ENCODE data around the gene WWC1.
"Not testable (repeated sequence)": the region's sequence is repeated elsewhere in the genome, so short reads cannot be mapped to it uniquely, and the experiment has no call there.

The WWC1 gene

GRCh38 chr5:168285696-168286095 lies 5.7 kb upstream of the WWC1 start:
- Histone ChIP-seq H3K9me3 (replicated peaks; ENCODE audit: insufficient read depth, low read length) (no peaks in the 10 kb centered on the region), H3K36me3 (replicated peaks; ENCODE audit: insufficient read depth, low read length) (no peaks in the 10 kb centered on the region), H4K20me1 (ENCODE audit: insufficient read depth, low read length) (no peaks in the 10 kb centered on the region), H3K4me2 (ENCODE audit: low read depth, low read length) (no peak overlapping the region), H3K27ac (ENCODE audit: low read length) (no peak overlapping the region), H3K4me3 (ENCODE audit: low read length) (no peak overlapping the region), H3F3A (ENCODE audit: insufficient read depth, low read length) (peaks cover 2% of the 10 kb centered on the region; the same call in 1 of the 2 replicates), H3K9ac (ENCODE audit: low read length) (no peak overlapping the region), H3K79me2 (ENCODE audit: low read length) (no peaks in the 10 kb centered on the region), H3K9me2 (replicated peaks; ENCODE audit: insufficient read depth, low read length) (no peaks in the 10 kb centered on the region), H3K27me3 (replicated peaks; ENCODE audit: insufficient read depth, low read length) (no peaks in the 10 kb centered on the region), H2AFZ (ENCODE audit: low read length) (no peak overlapping the region), H3K4me1 (ENCODE audit: low read length) (peaks cover 4% of the 10 kb centered on the region; the same call in 1 of the 2 replicates)
- TF ChIP-seq, protein P1, sequence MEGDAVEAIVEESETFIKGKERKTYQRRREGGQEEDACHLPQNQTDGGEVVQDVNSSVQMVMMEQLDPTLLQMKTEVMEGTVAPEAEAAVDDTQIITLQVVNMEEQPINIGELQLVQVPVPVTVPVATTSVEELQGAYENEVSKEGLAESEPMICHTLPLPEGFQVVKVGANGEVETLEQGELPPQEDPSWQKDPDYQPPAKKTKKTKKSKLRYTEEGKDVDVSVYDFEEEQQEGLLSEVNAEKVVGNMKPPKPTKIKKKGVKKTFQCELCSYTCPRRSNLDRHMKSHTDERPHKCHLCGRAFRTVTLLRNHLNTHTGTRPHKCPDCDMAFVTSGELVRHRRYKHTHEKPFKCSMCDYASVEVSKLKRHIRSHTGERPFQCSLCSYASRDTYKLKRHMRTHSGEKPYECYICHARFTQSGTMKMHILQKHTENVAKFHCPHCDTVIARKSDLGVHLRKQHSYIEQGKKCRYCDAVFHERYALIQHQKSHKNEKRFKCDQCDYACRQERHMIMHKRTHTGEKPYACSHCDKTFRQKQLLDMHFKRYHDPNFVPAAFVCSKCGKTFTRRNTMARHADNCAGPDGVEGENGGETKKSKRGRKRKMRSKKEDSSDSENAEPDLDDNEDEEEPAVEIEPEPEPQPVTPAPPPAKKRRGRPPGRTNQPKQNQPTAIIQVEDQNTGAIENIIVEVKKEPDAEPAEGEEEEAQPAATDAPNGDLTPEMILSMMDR (IDR thresholded peaks at IDR 0.05; ENCODE audit: low read length), result no peak
- TF ChIP-seq EZH2phosphoT487 (IDR thresholded peaks at IDR 0.05; ENCODE audit: low read length) (no peak), EZH2 (optimal IDR thresholded peaks at IDR 0.05; ENCODE audit: low read depth, low read length) (no peak)
- DNase-seq, result no peak

DNA sequence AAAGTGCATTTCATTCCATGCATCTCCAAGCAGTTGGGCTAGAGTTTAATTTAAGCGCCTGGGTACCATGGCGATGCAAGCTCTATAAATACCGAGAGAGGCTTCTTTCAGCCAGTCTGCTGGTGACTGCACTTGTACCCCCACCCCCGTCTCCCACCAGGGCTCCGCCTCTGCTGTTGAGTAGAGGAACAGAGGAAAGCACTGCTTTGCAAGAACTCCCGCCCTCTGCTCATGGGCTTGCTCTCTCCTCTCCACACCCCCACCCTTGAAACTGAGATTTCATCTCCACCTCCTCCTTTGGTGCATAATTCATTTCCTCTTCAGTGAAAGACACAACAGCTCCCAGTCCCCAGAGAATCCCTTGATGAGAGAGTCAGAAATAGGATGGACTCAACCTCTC lies 5.1 kb upstream of the WWC1 start:
- H3K4me1 ChIP-seq (ENCODE audit: low read length), result peaks cover 8% of the 10 kb centered on the region
- no peaks in the 10 kb centered on the region for H3K27me3 ChIP-seq (replicated peaks; ENCODE audit: insufficient read depth, low read length)
- H3K9ac ChIP-seq (ENCODE audit: low read length), result no peak overlapping the region
- no peak overlapping the region for H3K4me2 ChIP-seq (ENCODE audit: low read depth, low read length)
- no peaks in the 10 kb centered on the region for H3K36me3 ChIP-seq (replicated peaks; ENCODE audit: insufficient read depth, low read length)
- H3K9me2 ChIP-seq (replicated peaks; ENCODE audit: insufficient read depth, low read length), result no peaks in the 10 kb centered on the region
- no peak overlapping the region for H2AFZ ChIP-seq (ENCODE audit: low read length)
- no peak overlapping the region for H3K4me3 ChIP-seq (ENCODE audit: low read length)
- H3K79me2 ChIP-seq (ENCODE audit: low read length), result no peaks in the 10 kb centered on the region
- H3F3A ChIP-seq (ENCODE audit: insufficient read depth, low read length), result peaks cover 7% of the 10 kb centered on the region
- H4K20me1 ChIP-seq (ENCODE audit: insufficient read depth, low read length), result no peaks in the 10 kb centered on the region
- no peaks in the 10 kb centered on the region for H3K9me3 ChIP-seq (replicated peaks; ENCODE audit: insufficient read depth, low read length)
- no peak for DNase-seq
- H3K27ac ChIP-seq (ENCODE audit: low read length), result no peak overlapping the region
- no peak for TF ChIP-seq EZH2 (optimal IDR thresholded peaks at IDR 0.05; ENCODE audit: low read depth, low read length)
- TF ChIP-seq, protein P1 (IDR thresholded peaks at IDR 0.05; ENCODE audit: low read length), result no peak
- no peak for TF ChIP-seq EZH2phosphoT487 (IDR thresholded peaks at IDR 0.05; ENCODE audit: low read length)

DNA sequence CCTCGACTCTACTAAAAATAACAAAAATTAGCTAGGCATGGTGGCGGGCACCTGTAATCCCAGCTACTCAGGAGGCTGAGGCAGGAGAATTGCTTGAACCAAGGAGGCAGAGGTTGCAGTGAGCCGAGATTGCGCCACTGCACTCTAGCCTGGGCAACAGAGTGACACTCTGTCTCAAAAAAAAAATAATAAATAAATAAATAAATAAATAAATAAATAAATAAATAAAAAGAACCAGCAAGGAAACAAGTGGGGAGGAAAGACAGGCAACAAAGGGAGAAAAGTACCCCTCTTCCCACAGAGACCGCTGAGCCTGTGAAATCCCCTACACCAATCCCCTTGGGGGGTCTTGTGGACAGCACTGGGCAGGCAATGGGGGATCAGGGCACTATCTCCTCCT lies 4.6 kb upstream of the WWC1 start:
- H3K9me2 ChIP-seq (replicated peaks; ENCODE audit: insufficient read depth, low read length); H3K27me3 ChIP-seq (replicated peaks; ENCODE audit: insufficient read depth, low read length); H3K9me3 ChIP-seq (replicated peaks; ENCODE audit: insufficient read depth, low read length); H3K79me2 ChIP-seq (ENCODE audit: low read length); H3K4me2 ChIP-seq (ENCODE audit: low read depth, low read length); DNase-seq; H2AFZ ChIP-seq (ENCODE audit: low read length); H4K20me1 ChIP-seq (ENCODE audit: insufficient read depth, low read length); H3F3A ChIP-seq (ENCODE audit: insufficient read depth, low read length); H3K9ac ChIP-seq (ENCODE audit: low read length); H3K27ac ChIP-seq (ENCODE audit: low read length); H3K36me3 ChIP-seq (replicated peaks; ENCODE audit: insufficient read depth, low read length); H3K4me3 ChIP-seq (ENCODE audit: low read length); H3K4me1 ChIP-seq (ENCODE audit: low read length): not testable (repeated sequence)

GRCh38 chr5:168287362-168287761 lies 4.1 kb upstream of the WWC1 start:
- no peaks in the 10 kb centered on the region for H3K27me3 ChIP-seq (replicated peaks; ENCODE audit: insufficient read depth, low read length)
- H3K4me2 ChIP-seq (ENCODE audit: low read depth, low read length), result no peak overlapping the region
- peaks cover 8% of the 10 kb centered on the region for H3K4me1 ChIP-seq (ENCODE audit: low read length)
- TF ChIP-seq EZH2phosphoT487 (IDR thresholded peaks at IDR 0.05; ENCODE audit: low read length) (no peak), EZH2 (optimal IDR thresholded peaks at IDR 0.05; ENCODE audit: low read depth, low read length) (no peak)
- H4K20me1 ChIP-seq (ENCODE audit: insufficient read depth, low read length), result no peaks in the 10 kb centered on the region
- H3F3A ChIP-seq (ENCODE audit: insufficient read depth, low read length), result peaks cover 7% of the 10 kb centered on the region
- no peaks in the 10 kb centered on the region for H3K9me3 ChIP-seq (replicated peaks; ENCODE audit: insufficient read depth, low read length)
- no peaks in the 10 kb centered on the region for H3K9me2 ChIP-seq (replicated peaks; ENCODE audit: insufficient read depth, low read length)
- H3K79me2 ChIP-seq (ENCODE audit: low read length), result peaks cover 4% of the 10 kb centered on the region
- no peak overlapping the region for H3K9ac ChIP-seq (ENCODE audit: low read length)
- no peaks in the 10 kb centered on the region for H3K36me3 ChIP-seq (replicated peaks; ENCODE audit: insufficient read depth, low read length)
- no peak overlapping the region for H3K27ac ChIP-seq (ENCODE audit: low read length)
- no peak for DNase-seq
- H2AFZ ChIP-seq (ENCODE audit: low read length), result no peak overlapping the region
- H3K4me3 ChIP-seq (ENCODE audit: low read length), result no peak overlapping the region
